Colonic mucosa (tissue), 4 donors: ENCODE measurements around the gene ZNF836. TPM values are rescaled to one million over a fixed set of nuclear protein-coding genes. Genes with fewer than 3 reads are reported as not detected.

Source experiments
- DNase-seq: peaks from one replicate; pipeline ENCODE4 v3.0.0-alpha.2; 2020
- H3K27ac ChIP-seq: fragments of 200-600 bp; one replicate; pipeline ENCODE4 v1.8.0; 2021
- H3K27me3 ChIP-seq: fragments of 200-600 bp; one replicate; pipeline ENCODE4 v1.8.0; 2021
- H3K36me3 ChIP-seq: fragments of 200-600 bp; one replicate; pipeline ENCODE4 v1.8.0; 2021
- H3K4me1 ChIP-seq: fragments of 200-600 bp; one replicate; pipeline ENCODE4 v1.8.0; 2021; ENCODE audit warnings: mild to moderate bottlenecking
- H3K4me3 ChIP-seq: fragments of 200-600 bp; one replicate; pipeline ENCODE4 v1.8.0; 2021
- H3K9ac ChIP-seq, 2 donors: one replicate each; pipeline ENCODE4 v1.7.0; 2013; ENCODE audit warnings: control low read depth in 2 of 2, low read depth in 2 of 2, low read length in 2 of 2
- H3K9me3 ChIP-seq: fragments of 200-600 bp; one replicate; pipeline ENCODE4 v1.8.0; 2021
- CTCF ChIP-seq: fragments of 200-600 bp; IDR thresholded peaks from one replicate; pipeline ENCODE4 v1.8.0; 2022; ENCODE audit warnings: antibody characterized with exemption, mild to moderate bottlenecking
- intact Hi-C: fragments of 100-400 bp; cut with DNase I; formaldehyde crosslinking; loops from one replicate; pipeline ENCODE4 v1.14.1; 2022
- total RNA-seq, 2 donors: library from RNA; stranded (reverse); fragmentation: NEBNext Ultra II Directional in 1 of 2; extraction: Animal tissue kit (Norgen Biotek cat#: 25700) in 1 of 2; gene quantifications; one replicate each; pipeline ENCODE4 v1.2.1, GENCODE V29; 2021
- donor health status: healthy.
- donor health status: DM: no; HTN: no; CAD: no.
- donor health status: DM: no; HTN: no; CAD: no.

The ZNF836 gene
- total RNA-seq, 2 donors from 2014 or later = 10.2 to 10.6 TPM

GRCh38 chr19:52138983-52139251, 32.5 kb downstream of the ZNF836 start:
- Histone ChIP-seq H3K9ac (peak overlapping the region; percentile 90 to 99), H3K4me1 (no peaks in the 10 kb centered on the region), H3K4me3 (peak overlapping the region; percentile 71), H3K27me3 (no peaks in the 10 kb centered on the region), H3K9me3 (no peaks in the 10 kb centered on the region), H3K27ac (peak overlapping the region; percentile 98), H3K36me3 (no peaks in the 10 kb centered on the region)
- no peak for TF ChIP-seq CTCF
- intact Hi-C loops = loop anchor here (2.0 kb wide), 1 partner anchor 100 kb away; no protein-coding TSS in a partner anchor
- DNase-seq = no peak

- no peak for TF ChIP-seq CTCF
- Histone ChIP-seq H3K36me3 (no peaks in the 10 kb centered on the region), H3K9me3 (no peaks in the 10 kb centered on the region), H3K4me3 (peak overlapping the region; percentile 71), H3K27me3 (no peaks in the 10 kb centered on the region), H3K4me1 (no peaks in the 10 kb centered on the region), H3K9ac (peak overlapping the region; percentile 90 to 99), H3K27ac (peak overlapping the region; percentile 98)
- peak; percentile 34 for DNase-seq
- intact Hi-C loops = loop anchor here (2.0 kb wide), 1 partner anchor 100 kb away; no protein-coding TSS in a partner anchor
Observed at GRCh38 chr19:52138278-52138982, 33.0 kb downstream of the ZNF836 start.

- Histone ChIP-seq H3K27ac (no peak overlapping the region), H3K9me3 (peaks cover 12% of the 10 kb centered on the region)
- TF ChIP-seq CTCF = no peak
Observed at GRCh38 chr19:52120286-52120685, 51.1 kb downstream of the ZNF836 start.

GRCh38 chr19:52115526-52116053, 55.8 kb downstream of the ZNF836 start:
- H3K27me3 ChIP-seq = no peaks in the 10 kb centered on the region
- no peak overlapping the region for H3K4me3 ChIP-seq
- H3K4me1 ChIP-seq = no peaks in the 10 kb centered on the region
- intact Hi-C loops = no loop called here
- peaks cover 16% of the 10 kb centered on the region for H3K36me3 ChIP-seq
- H3K9me3 ChIP-seq = peaks cover 49% of the 10 kb centered on the region
- no peak for TF ChIP-seq CTCF
- H3K9ac ChIP-seq = no peak overlapping the region
- H3K27ac ChIP-seq = no peak overlapping the region
- no peak for DNase-seq

More at GRCh38 chr19:52120286-52120685, 51.1 kb downstream of the ZNF836 start:
- Histone ChIP-seq H3K27me3 (no peaks in the 10 kb centered on the region), H3K36me3 (peaks cover 32% of the 10 kb centered on the region), H3K4me1 (no peaks in the 10 kb centered on the region), H3K9ac (no peak overlapping the region), H3K4me3 (no peak overlapping the region)
- intact Hi-C loops = no loop called here
- no peak for DNase-seq

- H3K4me3 ChIP-seq = no peak overlapping the region
- no peak for TF ChIP-seq CTCF
- no peak overlapping the region for H3K27ac ChIP-seq
- H3K36me3 ChIP-seq = peaks cover 16% of the 10 kb centered on the region
- no peak overlapping the region for H3K9ac ChIP-seq
- no peaks in the 10 kb centered on the region for H3K4me1 ChIP-seq
- DNase-seq = no peak
- H3K27me3 ChIP-seq = no peaks in the 10 kb centered on the region
- intact Hi-C loops = no loop called here
- H3K9me3 ChIP-seq = peaks cover 49% of the 10 kb centered on the region
Observed at GRCh38 chr19:52114691-52115090, 56.7 kb downstream of the ZNF836 start.
